ENCODE data around the gene NRGN.

GRCh38 chr11:124742555-124742954 is 2.8 kb downstream of the NRGN start:
- no peak for TF ChIP-seq CTCF (IDR thresholded peaks at IDR 0.05; ENCODE audit: insufficient read depth, low read length)
- no peak for TF ChIP-seq POLR2AphosphoS5 (IDR thresholded peaks at IDR 0.05; ENCODE audit: low read depth)
- TF ChIP-seq GABPA (IDR thresholded peaks at IDR 0.05; ENCODE audit: low read depth), result no peak
